Endothelial cell of umbilical vein (primary cell): ENCODE data around the gene AFDN. TPM values are rescaled to one million over a fixed set of nuclear protein-coding genes. Genes with fewer than 3 reads are reported as not detected.

Experiments
- BruUV-seq: library from RNA; stranded (reverse); fragments of 400-500 nt; replicated peaks from 2 replicates; lab custom pipeline; 2021; lab: Mats Ljungman, UMichigan
- CTCF ChIA-PET: fragments of 300-600, 350-600 bp; sonication (Branson Sonifier 250); formaldehyde crosslinking; loops from one replicate; lab custom pipeline; 2021; ENCODE audit warnings: antibody characterized with exemption, inconsistent platforms; lab: Charles Lee
- POLR2A ChIA-PET: fragments of 300-600, 350-600 bp; sonication (Branson Sonifier 250); formaldehyde crosslinking; loops from one replicate; lab custom pipeline; 2021; ENCODE audit warnings: antibody characterized with exemption, inconsistent platforms; lab: Charles Lee
- DNase-seq: peaks from one replicate; pipeline ENCODE4 v3.0.0-alpha.2; 2011; ENCODE audit warnings: low read depth, low spot score
- FAIRE-seq: peaks from 2 replicates; lab custom pipeline; 2011; peaks lifted over from hg19 to GRCh38; lab: Jason Lieb, UNC
- H2AFZ ChIP-seq: 2 replicates; pipeline ENCODE4 v1.6.0; 2012; ENCODE audit warnings: low read depth, low read length, control low read depth, inconsistent platforms
- H3K27ac ChIP-seq: 2 replicates; pipeline ENCODE4 v1.5.1; 2011; ENCODE audit warnings: low read depth, mild to moderate bottlenecking, control low read depth, low read length, moderate library complexity; ENCODE audit not compliant: insufficient read depth
- H3K27me3 ChIP-seq, 2 experiments: 2 replicates each; pipeline versions ENCODE4 v1.6.0 to v1.6.1; 2011; ENCODE audit warnings: low read length in 2 of 2, mixed read lengths in 1 of 2; ENCODE audit not compliant: control insufficient read depth in 2 of 2, insufficient read depth in 2 of 2
- H3K36me3 ChIP-seq, 2 experiments: 2 replicates in 1 of 2; 3 replicates in 1 of 2; pipeline ENCODE4 v1.5.1; 2011; ENCODE audit warnings: low read length in 2 of 2, mild to moderate bottlenecking in 1 of 2, moderate library complexity in 1 of 2; ENCODE audit not compliant: control insufficient read depth in 2 of 2, insufficient read depth in 2 of 2; ENCODE audit errors: extremely low read depth in 1 of 2
- H3K4me1 ChIP-seq: 3 replicates; pipeline ENCODE4 v1.5.1; 2011; ENCODE audit warnings: mild to moderate bottlenecking, low read length; ENCODE audit not compliant: control insufficient read depth, insufficient read depth; ENCODE audit errors: extremely low read depth
- H3K4me2 ChIP-seq: 2 replicates; pipeline ENCODE4 v1.6.1; 2011; ENCODE audit warnings: low read length, control low read depth, mixed read lengths; ENCODE audit not compliant: insufficient read depth
- H3K4me3 ChIP-seq, 3 experiments: fragments of 200-600 bp in 1 of 3; sonication (generic), shearing (Covaris generic) in 1 of 3; replicated peaks in 1 of 3; 2 replicates each; pipeline ENCODE4 v1.5.1; 2011 to 2016; ENCODE audit warnings: control low read depth in 3 of 3, low read length in 3 of 3, mild to moderate bottlenecking in 2 of 3, inconsistent platforms in 1 of 3, low read depth in 1 of 3, moderate library complexity in 1 of 3; ENCODE audit not compliant: insufficient read depth in 1 of 3
- H3K79me2 ChIP-seq: 2 replicates; pipeline ENCODE4 v1.6.0; 2012; ENCODE audit warnings: low read length, inconsistent platforms; ENCODE audit not compliant: control insufficient read depth, insufficient read depth
- H3K9ac ChIP-seq: replicated peaks from 2 replicates; pipeline ENCODE3; 2011; ENCODE audit warnings: low read length, control low read depth; ENCODE audit not compliant: insufficient read depth; ENCODE audit errors: extremely low read depth
- H3K9me1 ChIP-seq: replicated peaks from 3 replicates; pipeline ENCODE4 v1.6.0; 2011; ENCODE audit warnings: mild to moderate bottlenecking, low read length; ENCODE audit not compliant: control insufficient read depth, insufficient read depth; ENCODE audit errors: extremely low read depth
- H3K9me3 ChIP-seq: replicated peaks from 2 replicates; pipeline ENCODE4 v1.5.1; 2012; ENCODE audit warnings: low read length, inconsistent platforms; ENCODE audit not compliant: control insufficient read depth, insufficient read depth
- H4K20me1 ChIP-seq: replicated peaks from 2 replicates; pipeline ENCODE3; 2011; ENCODE audit warnings: mild to moderate bottlenecking, low read length; ENCODE audit not compliant: control insufficient read depth, insufficient read depth; ENCODE audit errors: extremely low read depth
- CTCF ChIP-seq, 2 donors: IDR thresholded peaks; 1 replicate in 1 of 2; 2 replicates in 1 of 2; pipeline ENCODE4 v1.5.1; 2011; ENCODE audit warnings: low read length in 2 of 2, mild to moderate bottlenecking in 2 of 2, moderate library complexity in 2 of 2, control low read depth in 1 of 2, inconsistent platforms in 1 of 2, low read depth in 1 of 2; ENCODE audit not compliant: insufficient read depth in 1 of 2; ENCODE audit errors: extremely low read depth in 1 of 2
- EZH2 ChIP-seq: IDR thresholded peaks from 2 replicates; pipeline ENCODE4 v1.6.1; 2012; ENCODE audit warnings: borderline replicate concordance, low read depth, mild to moderate bottlenecking, moderate library complexity, low read length, inconsistent platforms; ENCODE audit not compliant: severe bottlenecking
- FOS ChIP-seq: IDR thresholded peaks from 2 replicates; pipeline ENCODE4 v1.6.1; 2011; ENCODE audit warnings: mild to moderate bottlenecking, low read length, moderate library complexity, borderline replicate concordance; ENCODE audit not compliant: insufficient read depth
- GATA2 ChIP-seq: IDR thresholded peaks from 2 replicates; pipeline ENCODE4 v1.7.0; 2011; ENCODE audit warnings: low read depth, mild to moderate bottlenecking, moderate library complexity, mixed read lengths, low read length; ENCODE audit not compliant: insufficient read length, insufficient read depth
- JUN ChIP-seq: IDR thresholded peaks from 2 replicates; pipeline ENCODE4 v1.6.1; 2011; ENCODE audit warnings: borderline replicate concordance, low read depth; ENCODE audit not compliant: insufficient read length, insufficient read depth
- MYC ChIP-seq: IDR thresholded peaks from one replicate; pipeline ENCODE4 v1.6.1; 2011; ENCODE audit warnings: mild to moderate bottlenecking, low read depth, low read length
- POLR2A ChIP-seq: IDR thresholded peaks from 2 replicates; pipeline ENCODE4 v1.6.1; 2012; ENCODE audit warnings: low read depth, mild to moderate bottlenecking, control low read depth, low read length
- POLR2AphosphoS5 ChIP-seq: IDR thresholded peaks from 2 replicates; pipeline ENCODE4 v1.6.1; 2012; ENCODE audit warnings: low read depth, mild to moderate bottlenecking, control low read depth, low read length, moderate library complexity; ENCODE audit not compliant: insufficient read depth
- dilution Hi-C: fragments of 300-500 bp; cut with MboI; formaldehyde crosslinking; loops from one replicate; pipeline ENCODE4 v1.15.0; 2019; ENCODE audit warnings: low sequenced_read_pairs; ENCODE audit not compliant: extremely low pct_ligation_motif_present
- intact Hi-C: fragments of 100-400 bp; cut with micrococcal nuclease; formaldehyde crosslinking; loops from one replicate; pipeline ENCODE4 v1.10.0; 2022
- polyA plus RNA-seq, 4 experiments: library from polyadenylated mRNA; depleted of rRNA in 3 of 4; stranded (reverse) in 3 of 4; unstranded in 1 of 4; fragments of >200 nt; gene quantifications; 2 replicates each; pipeline versions ENCODE4 v1.2.1 to v1.2.3, GENCODE V29; 2011 to 2012; ENCODE audit warnings: missing spikeins in 1 of 4
- total RNA-seq: library from RNA; stranded (reverse); gene quantifications from 2 replicates; pipeline ENCODE4 v1.2.3, GENCODE V29; 2021
- TF ChIP-seq, protein P1 (sequence below): IDR thresholded peaks from 2 replicates; pipeline ENCODE4 v1.6.1; 2011; ENCODE audit not compliant: insufficient read depth, insufficient read length

Gene AFDN
- total and polyA plus RNA-seq, 2 donors (not counting 3 experiments of a cell fraction or from before 2014, with no cell fraction given): 31.0 to 134 TPM

- peak overlapping the region; percentile 19 for H3K4me2 ChIP-seq
- DNase-seq: no peak
- H4K20me1 ChIP-seq: no peaks in the 10 kb centered on the region
- H3K27ac ChIP-seq: peak overlapping the region; percentile 45
- H3K9me3 ChIP-seq: no peaks in the 10 kb centered on the region
- POLR2A ChIA-PET: no interaction called here
- no peaks in the 10 kb centered on the region for H3K27me3 ChIP-seq
- peaks cover 13% of the 10 kb centered on the region for H3K4me1 ChIP-seq
- no peaks in the 10 kb centered on the region for H3K79me2 ChIP-seq
- TF ChIP-seq JUN (no peak), POLR2AphosphoS5 (no peak), EZH2 (no peak)
- BruUV-seq: no TSS peak
- intact Hi-C loops: loop anchor here (1.0 to 5.0 kb wide), 2 partner anchors 9 to 43 kb away; no protein-coding TSS in a partner anchor
- H3K9ac ChIP-seq: no peak overlapping the region
- no peaks in the 10 kb centered on the region for H3K36me3 ChIP-seq
- no peaks in the 10 kb centered on the region for H3K9me1 ChIP-seq
- CTCF ChIA-PET: interaction anchor here (1.0 kb wide), 1 partner anchor 14 kb away, joined by 3 read pairs; no protein-coding TSS in a partner anchor
- no peak overlapping the region for H2AFZ ChIP-seq
- no peak overlapping the region for H3K4me3 ChIP-seq
- dilution Hi-C loops: no loop called here
- no peak for FAIRE-seq
Observed at GRCh38 chr6:167993831-167994230, 167.1 kb downstream of the AFDN start.

DNA sequence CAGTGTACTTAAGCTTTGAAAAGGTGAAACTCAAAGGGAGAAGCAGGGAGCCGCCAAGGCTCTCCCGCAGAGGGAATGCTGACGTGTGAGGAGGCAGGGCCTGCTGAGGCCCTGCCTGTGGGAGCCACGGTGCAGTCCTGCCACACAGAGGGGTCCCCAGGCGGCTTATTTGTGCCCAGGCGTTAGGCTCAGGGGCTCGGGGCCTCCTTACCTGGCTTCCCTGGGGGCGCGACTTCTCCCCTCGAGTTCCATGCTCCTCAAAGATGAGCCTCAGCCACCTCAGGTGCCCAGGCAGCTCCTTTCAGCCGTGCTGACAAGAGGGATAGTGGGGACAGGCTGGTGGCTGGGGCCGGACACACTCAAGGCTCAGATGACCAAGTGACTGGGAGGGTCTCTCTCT lies 168.6 kb downstream of the AFDN start:
- ChIA-PET CTCF (interaction anchor here (1.0 kb wide), 1 partner anchor 9 kb away, joined by 3 read pairs; no protein-coding TSS in a partner anchor), POLR2A (no interaction called here)
- H3K9me1 ChIP-seq: no peaks in the 10 kb centered on the region
- no peak overlapping the region for H3K4me2 ChIP-seq
- H3K27me3 ChIP-seq: no peaks in the 10 kb centered on the region
- TF ChIP-seq, protein P1, sequence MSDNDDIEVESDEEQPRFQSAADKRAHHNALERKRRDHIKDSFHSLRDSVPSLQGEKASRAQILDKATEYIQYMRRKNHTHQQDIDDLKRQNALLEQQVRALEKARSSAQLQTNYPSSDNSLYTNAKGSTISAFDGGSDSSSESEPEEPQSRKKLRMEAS: no peak
- TF ChIP-seq JUN: no peak
- no peak for TF ChIP-seq CTCF (IDR thresholded peaks at IDR 0.05; ENCODE audit: extremely low read depth in 1 of 2, insufficient read depth in 1 of 2, low read depth in 1 of 2, low read length in 2 of 2)
- TF ChIP-seq MYC: no peak
- no peak for TF ChIP-seq GATA2
- no peak for TF ChIP-seq POLR2AphosphoS5
- no peak for TF ChIP-seq FOS
- TF ChIP-seq POLR2A: no peak
- TF ChIP-seq EZH2: no peak
- H3K4me1 ChIP-seq: peaks cover 13% of the 10 kb centered on the region
- DNase-seq (no peak), FAIRE-seq (no peak)
- no peak overlapping the region for H3K27ac ChIP-seq
- intact Hi-C loops (no loop called here), dilution Hi-C loops (no loop called here)
- no peaks in the 10 kb centered on the region for H3K79me2 ChIP-seq
- H3K9ac ChIP-seq: no peak overlapping the region
- H3K36me3 ChIP-seq: no peaks in the 10 kb centered on the region
- H3K4me3 ChIP-seq: no peak overlapping the region
- no peak overlapping the region for H2AFZ ChIP-seq
- no peaks in the 10 kb centered on the region for H3K9me3 ChIP-seq
- H4K20me1 ChIP-seq: no peaks in the 10 kb centered on the region
- no TSS peak for BruUV-seq
